ENCODE data around the gene TTC38.
"Not testable (repeated sequence)": the region's sequence is repeated elsewhere in the genome, so short reads cannot be mapped to it uniquely, and the experiment has no call there.

Gene TTC38

GRCh38 chr22:46297151-46297812, 29.5 kb downstream of the TTC38 start:
- DNase-seq = no peak

DNA sequence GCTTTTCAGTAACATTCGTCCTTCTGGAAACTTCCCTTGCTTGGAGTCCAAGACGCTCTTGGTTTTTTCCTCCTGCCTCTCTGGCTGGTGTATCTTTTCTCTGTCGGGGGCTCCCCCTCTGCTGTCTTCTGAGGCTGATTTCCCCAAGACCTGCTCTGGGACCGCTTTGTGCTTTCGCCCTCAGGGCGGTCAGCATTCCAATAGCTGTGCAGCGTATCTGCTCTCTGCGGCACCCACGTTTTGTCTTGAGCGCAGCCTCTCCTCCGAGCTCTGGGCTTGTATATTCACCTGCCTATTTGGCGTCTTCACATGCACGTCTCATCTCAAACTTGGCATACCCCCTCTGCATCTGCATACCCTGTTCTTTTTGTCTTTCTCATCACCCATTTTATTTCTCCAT, 31.3 kb downstream of the TTC38 start:
- DNase-seq = no peak

DNA sequence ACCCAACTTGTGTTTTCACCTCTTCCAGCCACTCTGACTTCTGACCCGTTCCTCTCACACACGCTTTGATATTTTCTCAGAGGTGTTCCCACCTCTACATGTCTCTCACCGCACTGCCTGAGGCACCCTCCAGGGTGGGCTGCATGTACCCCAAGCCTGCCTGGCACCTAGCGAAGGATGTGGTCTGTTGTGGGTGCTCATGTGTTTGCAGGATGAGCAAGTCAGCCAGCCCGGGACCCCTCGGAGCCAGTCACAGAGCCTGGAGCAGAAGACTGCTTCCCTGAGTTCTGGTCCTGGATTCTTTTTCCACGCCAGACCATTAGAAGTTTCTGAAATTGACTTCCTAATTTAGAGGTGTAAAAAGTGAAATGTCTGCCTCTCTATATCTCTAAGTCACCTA, 32.7 kb downstream of the TTC38 start:
- DNase-seq = no peak

- no peak for DNase-seq
These were observed 35.6 kb downstream of the TTC38 start for GRCh38 chr22:46303347-46303965.

DNA sequence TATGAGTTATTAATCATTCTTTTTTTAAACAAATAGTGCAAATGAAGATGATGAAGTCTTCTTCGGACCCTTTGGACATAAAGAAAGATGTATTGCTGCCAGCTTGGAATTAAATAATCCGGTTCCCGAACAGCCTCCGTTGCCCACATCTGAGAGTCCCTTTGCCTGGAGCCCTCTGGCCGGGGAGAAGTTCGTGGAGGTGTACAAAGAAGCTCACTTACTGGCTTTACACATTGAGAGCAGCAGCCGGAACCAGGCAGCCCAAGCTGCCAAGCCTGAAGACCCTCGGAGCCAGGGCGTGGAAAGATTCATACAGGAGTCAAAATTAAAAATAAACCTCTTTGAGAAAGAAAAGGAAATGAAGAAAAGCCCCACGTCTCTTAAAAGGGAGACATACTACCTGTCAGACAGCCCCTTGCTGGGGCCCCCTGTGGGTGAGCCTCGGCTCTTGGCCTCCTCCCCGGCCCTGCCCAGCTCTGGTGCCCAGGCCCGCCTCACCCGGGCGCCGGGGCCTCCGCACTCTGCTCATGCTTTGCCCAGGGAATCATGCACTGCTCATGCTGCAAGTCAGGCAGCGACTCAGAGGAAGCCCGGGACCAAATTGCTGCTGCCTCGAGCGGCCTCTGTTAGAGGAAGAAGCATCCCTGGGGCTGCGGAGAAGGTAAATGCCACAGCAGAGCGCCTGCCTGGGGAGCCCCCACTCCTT, 40.6 kb downstream of the TTC38 start:
- no peak for DNase-seq

GRCh38 chr22:46309526-46310085, 41.8 kb downstream of the TTC38 start:
- DNase-seq = no peak

DNA sequence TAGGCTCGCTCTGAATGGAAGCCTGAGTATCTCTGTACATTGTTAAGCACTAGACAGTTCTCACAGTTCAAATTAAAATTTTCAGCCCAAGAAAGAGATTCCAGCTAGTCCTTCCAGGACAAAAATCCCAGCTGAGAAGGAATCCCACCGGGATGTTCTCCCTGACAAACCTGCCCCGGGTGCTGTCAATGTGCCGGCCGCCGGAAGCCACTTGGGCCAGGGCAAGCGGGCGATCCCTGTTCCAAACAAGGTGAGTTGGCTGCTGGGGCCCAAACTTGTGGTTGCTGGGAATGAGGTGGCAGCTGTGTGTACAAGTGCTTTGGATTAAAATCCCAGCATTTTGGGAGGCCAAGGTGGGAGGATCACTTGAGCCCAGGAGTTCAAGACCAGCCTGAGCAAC, 44.2 kb downstream of the TTC38 start:
- no peak for DNase-seq

DNA sequence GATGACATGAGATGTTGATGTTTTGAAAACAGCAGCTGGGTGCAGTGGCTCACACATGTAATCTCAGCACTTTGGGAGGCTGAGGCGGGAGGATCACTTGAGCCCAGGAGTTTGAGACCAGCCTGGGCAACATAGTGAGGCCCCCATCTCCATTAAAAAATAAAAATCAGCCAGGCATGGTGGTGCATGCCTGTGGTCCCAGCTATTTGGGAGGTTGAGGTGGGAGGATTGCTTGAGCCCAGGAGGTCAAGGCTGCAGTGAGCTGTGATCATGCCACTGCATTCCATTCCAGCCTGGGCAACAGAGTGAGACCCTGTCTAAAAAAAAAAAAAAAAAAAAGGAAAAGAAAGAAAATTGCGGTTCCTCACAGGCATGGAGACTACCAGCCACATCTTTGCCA, 45.0 kb downstream of the TTC38 start:
- not testable (repeated sequence) for DNase-seq

GRCh38 chr22:46315976-46316375, 48.2 kb downstream of the TTC38 start:
- DNase-seq = no peak

- DNase-seq = no peak
These were observed 49.8 kb downstream of the TTC38 start for GRCh38 chr22:46317646-46318045.

DNA sequence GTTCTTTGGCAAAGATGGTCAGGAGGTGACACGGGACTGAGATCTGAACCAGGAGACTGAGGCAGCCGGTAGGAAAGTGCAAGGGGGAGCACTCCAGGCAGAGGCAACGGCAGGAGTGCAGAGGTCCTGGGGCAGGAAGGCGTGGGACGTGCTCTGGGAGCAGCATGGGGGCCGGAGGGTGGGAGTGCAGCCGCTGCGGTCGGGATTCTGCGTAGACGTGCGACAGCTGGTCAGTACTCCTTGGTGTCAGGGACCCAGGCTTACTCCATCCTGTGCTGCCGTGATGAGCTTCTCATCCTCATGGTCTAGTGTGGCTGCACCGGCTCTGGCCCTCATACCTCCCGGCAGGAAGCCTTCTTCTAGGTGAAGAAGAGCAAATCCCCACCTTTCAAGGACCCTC, 50.8 kb downstream of the TTC38 start:
- DNase-seq = no peak

DNA sequence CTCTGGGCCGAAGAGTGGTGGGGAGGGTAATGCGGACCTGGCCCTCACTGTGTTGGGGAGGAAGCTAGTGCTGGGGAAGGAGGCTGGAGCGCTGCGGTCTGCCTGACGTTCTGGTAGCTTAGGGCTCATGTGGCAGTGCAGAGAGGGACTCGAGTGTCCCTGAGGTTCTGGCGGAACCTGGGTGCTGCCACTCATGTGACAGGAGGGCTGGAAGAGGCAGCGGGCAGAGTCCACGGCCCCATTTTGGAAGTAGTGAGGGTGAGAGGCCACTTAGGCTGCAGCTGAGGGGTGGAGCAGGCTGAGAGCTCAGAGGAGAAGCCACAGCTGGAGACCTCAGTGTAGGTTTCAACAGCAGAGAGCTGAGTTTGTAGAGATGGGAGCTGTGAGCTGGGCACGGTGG, 51.5 kb downstream of the TTC38 start:
- no peak for DNase-seq

DNA sequence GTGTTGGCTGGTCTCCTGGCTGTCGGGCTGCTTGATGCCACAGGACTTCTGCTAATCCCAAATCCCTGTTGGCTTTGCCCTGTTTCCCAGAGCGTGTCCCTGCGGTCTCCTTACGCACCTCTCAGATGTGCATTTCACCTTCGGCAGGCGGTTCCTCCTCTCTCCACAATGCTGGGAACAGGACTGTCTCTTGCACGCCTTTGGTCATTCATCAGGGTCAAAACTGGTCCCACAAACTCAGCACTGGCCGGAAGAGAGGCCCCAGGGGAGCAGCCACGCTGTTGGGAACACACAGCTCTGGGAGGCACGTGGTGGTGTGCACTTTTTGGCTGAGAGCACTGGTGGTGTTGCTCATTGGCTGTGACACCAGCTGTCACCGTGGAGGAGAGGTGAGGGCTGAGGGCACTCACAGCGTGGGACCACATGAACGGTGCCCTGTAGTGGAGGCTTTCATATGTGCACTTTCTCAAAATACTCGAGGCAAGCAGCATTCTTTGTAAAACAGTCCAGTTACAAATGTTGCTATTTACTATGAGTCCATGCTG, 52.4 kb downstream of the TTC38 start:
- DNase-seq = no peak

- no peak for DNase-seq
These were observed 53.0 kb downstream of the TTC38 start for GRCh38 chr22:46320716-46321386.

GRCh38 chr22:46322711-46323110, 54.9 kb downstream of the TTC38 start:
- no peak for DNase-seq

DNA sequence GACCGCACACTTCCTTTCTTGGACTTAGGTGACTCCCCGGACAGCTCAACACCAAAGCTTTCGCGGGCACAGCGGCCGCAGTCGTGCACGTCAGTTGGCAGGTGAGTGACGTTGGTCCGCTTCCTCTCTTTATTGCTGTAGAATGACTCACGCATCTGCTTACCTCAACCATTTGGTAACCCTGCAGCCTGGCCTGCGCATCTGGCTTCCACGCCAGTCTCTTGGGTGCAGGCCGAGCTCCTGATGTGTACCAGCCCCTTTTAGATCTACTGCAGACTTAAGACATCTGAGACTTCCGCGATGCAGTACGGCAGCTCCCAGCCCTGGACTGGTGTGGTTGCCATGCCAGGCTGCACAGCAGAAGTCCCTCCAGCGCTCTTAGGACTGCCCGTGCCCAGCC, 55.4 kb downstream of the TTC38 start:
- DNase-seq = no peak

GRCh38 chr22:46326066-46326680, 58.4 kb downstream of the TTC38 start:
- no peak for DNase-seq

- no peak for DNase-seq
These were observed 60.1 kb downstream of the TTC38 start for GRCh38 chr22:46327691-46328465.

DNA sequence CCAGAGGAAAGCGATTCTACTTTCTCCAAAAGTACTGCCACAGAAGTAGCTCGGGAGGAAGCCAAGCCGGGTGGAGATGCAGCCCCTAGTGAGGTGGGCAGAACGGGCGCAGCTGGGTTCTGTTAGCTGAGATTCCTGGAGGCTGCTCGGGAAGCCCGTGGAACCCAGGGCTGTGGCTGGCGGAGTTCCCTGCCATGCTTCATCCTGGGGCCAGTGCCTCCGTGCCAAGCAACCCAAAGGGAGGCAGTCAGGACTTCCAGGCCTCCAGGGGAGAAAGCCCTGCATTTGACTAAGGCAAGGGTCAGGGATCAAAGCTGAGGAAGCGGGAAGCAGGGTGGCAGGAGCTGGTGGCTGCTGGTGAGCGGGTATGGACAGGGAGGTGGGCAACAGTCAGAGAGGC, 61.0 kb downstream of the TTC38 start:
- no peak for DNase-seq

DNA sequence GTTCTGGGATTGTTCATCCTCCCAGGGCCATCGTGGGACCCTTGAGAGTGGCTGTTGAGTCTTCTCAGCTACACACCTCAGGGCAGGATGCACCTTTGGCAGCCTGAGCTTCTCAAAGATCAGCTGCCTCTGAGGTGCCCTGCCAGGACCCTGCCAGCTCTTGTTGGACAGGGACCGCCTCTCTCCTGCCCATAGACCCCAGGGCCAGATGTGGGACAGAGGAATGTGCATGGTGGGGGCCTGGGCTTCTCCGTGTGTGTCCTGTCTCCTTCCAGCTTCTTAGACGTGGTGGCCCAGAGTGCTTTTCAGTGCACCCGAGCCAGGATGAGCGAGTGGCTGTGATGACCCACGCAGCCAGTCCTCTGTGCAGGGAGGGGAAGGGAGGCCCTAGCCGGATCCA, 61.8 kb downstream of the TTC38 start:
- no peak for DNase-seq

- DNase-seq = no peak
These were observed 62.6 kb downstream of the TTC38 start for GRCh38 chr22:46330426-46330825.

DNA sequence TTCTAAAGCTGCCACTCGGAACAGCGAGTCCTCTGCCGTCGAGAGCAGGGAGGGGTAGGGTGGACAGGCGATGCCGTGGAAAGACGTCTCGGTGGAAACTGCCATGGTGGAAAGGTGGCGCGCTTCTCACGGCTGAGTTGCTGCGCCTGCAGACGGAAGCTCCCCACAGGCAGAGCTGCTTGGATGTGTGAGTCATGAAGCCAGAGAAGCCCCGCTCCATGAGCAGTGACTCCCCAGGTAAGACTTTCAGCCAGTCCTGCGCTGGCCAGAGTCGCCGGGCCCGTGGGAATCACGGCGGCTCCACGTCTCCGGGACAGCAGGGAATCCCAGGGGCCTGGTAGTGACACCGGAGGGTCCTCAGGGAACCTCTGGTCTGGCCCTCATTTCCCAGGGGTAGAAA, 63.7 kb downstream of the TTC38 start:
- no peak for DNase-seq
